Thoracic aorta (tissue), 2 donors: ENCODE data around the gene NPAS4. TPM values are rescaled to one million over a fixed set of nuclear protein-coding genes. Genes with fewer than 3 reads are reported as not detected.
"Not testable (repeated sequence)": the region's sequence is repeated elsewhere in the genome, so short reads cannot be mapped to it uniquely, and the experiment has no call there.

Experiments used
- ATAC-seq: fragments of 150-250 bp; one replicate; pipeline ENCODE4 v1.8.0; 2017; ENCODE audit warnings: low read depth; ENCODE audit not compliant: insufficient number of reproducible peaks, low FRiP score
- DNase-seq: peaks from one replicate; pipeline ENCODE4 v3.0.0-alpha.2; 2020; ENCODE audit warnings: low spot score
- H3K27ac ChIP-seq, 2 donors: fragments of 200-600 bp; sonication (generic); 1 replicate in 1 of 2; 2 replicates in 1 of 2; pipeline ENCODE4 v1.5.1; 2016; ENCODE audit warnings: mild to moderate bottlenecking in 2 of 2, moderate library complexity in 2 of 2
- H3K27me3 ChIP-seq: fragments of 200-600 bp; sonication (generic); replicated peaks from 2 replicates; pipeline ENCODE4 v1.6.0; 2016; ENCODE audit warnings: mild to moderate bottlenecking; ENCODE audit not compliant: insufficient read depth
- H3K36me3 ChIP-seq: fragments of 200-600 bp; sonication (generic); one replicate; pipeline ENCODE4 v1.5.1; 2016
- H3K4me1 ChIP-seq, 2 donors: fragments of 200-600 bp; sonication (generic); 1 replicate in 1 of 2; 2 replicates in 1 of 2; pipeline versions ENCODE4 v1.5.1 to v1.6.0; 2016; ENCODE audit warnings: low read depth in 2 of 2, mild to moderate bottlenecking in 1 of 2; ENCODE audit not compliant: control insufficient read depth in 1 of 2
- H3K4me3 ChIP-seq: fragments of 200-600 bp; sonication (generic); 2 replicates; pipeline ENCODE4 v1.5.1; 2016; ENCODE audit warnings: mild to moderate bottlenecking
- H3K9me3 ChIP-seq: fragments of 200-600 bp; sonication (generic); 2 replicates; pipeline ENCODE4 v1.5.1; 2016
- CTCF ChIP-seq: fragments of 200-600 bp; sonication (generic); IDR thresholded peaks from one replicate; pipeline ENCODE4 v1.5.1; 2019; ENCODE audit warnings: antibody characterized with exemption
- total RNA-seq, 2 donors: library from RNA; depleted of rRNA; stranded (reverse); fragments of >200 nt; gene quantifications; one replicate each; pipeline versions ENCODE4 v1.1.0 to v1.2.3, GENCODE V29; 2016

NPAS4 gene
- total RNA-seq, result 1 to 10 TPM; 4.2 to 6.6 TPM

DNA sequence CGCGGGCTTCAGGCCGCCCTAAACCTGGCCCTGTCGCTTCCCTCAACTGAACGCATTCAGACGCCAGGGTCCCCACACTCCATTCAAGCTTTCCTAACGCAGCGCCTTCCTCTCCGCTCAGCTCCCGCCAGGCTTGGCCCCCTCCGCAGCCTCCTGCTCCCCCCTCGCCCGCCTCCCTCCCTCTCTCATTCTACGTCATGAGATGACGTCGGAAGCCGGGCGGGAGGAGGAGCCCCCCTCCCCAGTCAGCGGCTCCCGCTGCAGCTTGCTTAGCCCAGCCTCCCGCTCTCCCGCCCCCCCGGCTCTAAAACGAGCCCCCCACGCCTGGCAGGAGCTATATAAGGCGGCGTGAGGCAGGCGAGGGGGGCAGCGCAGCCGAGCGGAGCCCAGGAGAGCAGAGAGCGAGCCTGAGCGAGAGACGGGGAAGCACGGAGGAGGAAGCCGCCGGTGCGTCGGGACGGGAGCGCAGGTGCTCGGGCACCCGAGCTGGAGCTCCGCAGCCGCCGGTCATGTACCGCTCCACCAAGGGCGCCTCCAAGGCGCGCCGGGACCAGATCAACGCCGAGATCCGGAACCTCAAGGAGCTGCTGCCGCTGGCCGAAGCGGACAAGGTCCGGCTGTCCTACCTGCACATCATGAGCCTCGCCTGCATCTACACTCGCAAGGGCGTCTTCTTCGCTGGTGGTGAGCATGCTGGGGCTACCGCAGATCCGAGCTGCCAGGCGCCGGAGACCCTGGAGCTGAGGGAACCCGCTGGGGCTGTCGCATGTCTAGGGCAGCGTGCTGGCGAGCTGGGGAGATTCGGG lies at the start of gene NPAS4:
TSS of gene NPAS4 (plus strand) at position 365 of the 806 bp plus-strand sequence. CDS start at position 510, 145 bp downstream.
- no peak for TF ChIP-seq CTCF
- no peak for ATAC-seq
- Histone ChIP-seq H3K4me3 (peak within 1 kb of the TSS; percentile 54), H3K9me3 (no peaks in the 10 kb centered on the region), H3K27ac (peak within 1 kb of the TSS in 1 of 2 donors; percentile 49), H3K4me1 (peaks cover 32 to 45% of the 10 kb centered on the region in 2 donors), H3K27me3 (no peaks in the 10 kb centered on the region), H3K36me3 (peaks cover 12% of the 10 kb centered on the region)
- DNase-seq, result no peak

GRCh38 chr11:66371627-66372415 lies 49.0 kb upstream of the NPAS4 start, which contains the start of gene SLC29A2:
TSS of gene SLC29A2 (minus strand) at chr11:66371760. CDS start at chr11:66371591, 169 bp downstream.
- Histone ChIP-seq H3K36me3 (no peaks in the 10 kb centered on the region), H3K4me3 (peak within 1 kb of the TSS; percentile 94), H3K27me3 (no peaks in the 10 kb centered on the region), H3K4me1 (peaks cover 0 to 19% of the 10 kb centered on the region in 2 donors), H3K9me3 (no peaks in the 10 kb centered on the region), H3K27ac (peak within 1 kb of the TSS in 1 of 2 donors; percentile 47)
- ATAC-seq, result no peak
- no peak for DNase-seq
- no peak for TF ChIP-seq CTCF

DNA sequence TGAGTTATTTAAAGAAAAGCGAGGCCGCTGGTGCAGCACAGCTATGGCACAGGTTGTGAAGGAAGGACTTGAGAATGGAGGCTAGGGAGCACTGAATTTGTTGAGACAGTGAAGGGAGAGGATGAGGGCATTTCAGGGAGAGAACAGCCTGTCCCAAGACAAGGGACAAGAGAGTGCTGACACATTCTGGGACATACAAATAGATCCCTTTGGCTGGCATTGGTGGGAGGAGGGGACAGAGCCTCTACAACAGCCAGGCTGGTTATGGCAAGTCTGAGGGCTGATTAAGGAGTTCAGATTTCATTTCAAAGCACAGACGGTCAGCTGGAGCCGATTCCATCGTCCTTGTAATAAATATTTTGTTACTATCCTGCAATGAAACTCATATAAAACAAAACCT lies 47.6 kb upstream of the NPAS4 start:
- TF ChIP-seq CTCF, result no peak
- Histone ChIP-seq H3K9me3 (no peaks in the 10 kb centered on the region), H3K27ac (no peak overlapping the region), H3K36me3 (no peaks in the 10 kb centered on the region), H3K4me1 (peaks cover 0 to 19% of the 10 kb centered on the region in 2 donors), H3K27me3 (no peaks in the 10 kb centered on the region), H3K4me3 (no peak overlapping the region)
- ATAC-seq (no peak), DNase-seq (no peak)

DNA sequence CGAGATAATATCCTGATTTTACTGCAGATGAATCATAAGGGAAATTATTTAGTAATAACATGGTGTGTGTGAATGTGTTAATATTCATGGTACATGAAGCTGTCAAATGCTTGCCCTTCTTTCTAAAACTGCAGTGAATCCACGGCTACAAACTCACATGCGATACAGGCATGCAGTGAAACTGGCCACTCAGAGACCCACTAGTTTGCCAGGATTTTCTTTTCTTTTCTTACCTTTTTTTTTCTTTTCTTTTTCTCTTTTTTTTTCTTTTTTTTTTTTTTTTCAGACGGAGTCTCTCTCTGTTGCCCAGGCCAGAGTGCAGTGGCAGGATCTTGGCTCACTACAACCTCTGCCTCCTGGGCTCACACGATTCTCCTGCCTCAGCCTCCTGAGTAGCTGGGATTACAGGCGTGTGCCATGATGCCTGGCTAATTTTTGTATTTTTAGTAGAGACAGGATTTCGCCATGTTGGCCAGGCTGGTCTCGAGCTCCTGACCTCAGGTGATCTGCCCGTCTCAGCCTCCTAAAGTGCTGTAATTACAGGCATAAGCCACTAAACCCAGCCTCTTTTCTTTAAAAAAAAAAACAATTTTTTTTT lies 47.0 kb upstream of the NPAS4 start:
- not testable (repeated sequence) for DNase-seq, ATAC-seq, H3K27ac ChIP-seq, H3K9me3 ChIP-seq, H3K27me3 ChIP-seq, H3K4me3 ChIP-seq, H3K36me3 ChIP-seq
- H3K4me1 ChIP-seq, result peaks cover 0 to 19% of the 10 kb centered on the region in 2 donors

- not testable (repeated sequence) for H3K36me3 ChIP-seq, ATAC-seq, H3K4me1 ChIP-seq, DNase-seq, H3K27me3 ChIP-seq, H3K9me3 ChIP-seq, H3K27ac ChIP-seq, H3K4me3 ChIP-seq
Observed at GRCh38 chr11:66380264-66380663, 40.6 kb upstream of the NPAS4 start.

- ATAC-seq, result not testable (repeated sequence)
Observed at GRCh38 chr11:66384316-66384715, 36.5 kb upstream of the NPAS4 start.

More at GRCh38 chr11:66384316-66384715, 36.5 kb upstream of the NPAS4 start:
- not testable (repeated sequence) for H3K36me3 ChIP-seq, H3K27me3 ChIP-seq, H3K9me3 ChIP-seq, H3K27ac ChIP-seq, DNase-seq, H3K4me1 ChIP-seq, H3K4me3 ChIP-seq
